ENCODE measurements around the gene UGT3A1.
A peak's percentile ranks its signal among the peaks of the same experiment; 100 is the strongest.

UGT3A1 gene

DNA sequence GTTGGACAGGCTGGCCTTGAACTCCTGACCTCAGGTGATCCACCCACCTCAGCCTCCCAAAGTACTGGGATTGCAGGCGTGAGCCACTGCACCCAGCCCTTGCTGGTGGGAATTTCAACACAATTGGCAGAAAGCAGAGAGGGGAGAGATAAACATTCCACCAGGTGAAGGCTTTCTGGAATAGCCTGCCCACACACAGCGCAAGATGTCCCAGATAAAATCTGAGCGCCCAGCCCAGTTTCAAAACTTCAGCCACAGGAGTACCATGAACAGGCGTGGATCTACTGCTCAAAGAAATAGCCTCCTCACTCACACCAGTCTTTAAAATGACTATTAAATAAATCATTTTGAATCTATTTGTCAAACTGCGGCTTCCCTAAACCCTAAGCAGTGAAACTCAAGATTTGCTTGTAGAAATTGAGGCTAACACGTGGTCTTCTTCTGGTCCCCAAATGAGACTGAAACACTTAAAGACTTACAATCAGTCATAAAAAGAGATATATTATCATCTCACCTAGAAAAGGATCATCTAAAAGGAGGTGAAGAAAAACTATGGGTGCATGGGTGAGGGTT lies 87.5 kb downstream of the UGT3A1 start:
- no peak for DNase-seq

DNA sequence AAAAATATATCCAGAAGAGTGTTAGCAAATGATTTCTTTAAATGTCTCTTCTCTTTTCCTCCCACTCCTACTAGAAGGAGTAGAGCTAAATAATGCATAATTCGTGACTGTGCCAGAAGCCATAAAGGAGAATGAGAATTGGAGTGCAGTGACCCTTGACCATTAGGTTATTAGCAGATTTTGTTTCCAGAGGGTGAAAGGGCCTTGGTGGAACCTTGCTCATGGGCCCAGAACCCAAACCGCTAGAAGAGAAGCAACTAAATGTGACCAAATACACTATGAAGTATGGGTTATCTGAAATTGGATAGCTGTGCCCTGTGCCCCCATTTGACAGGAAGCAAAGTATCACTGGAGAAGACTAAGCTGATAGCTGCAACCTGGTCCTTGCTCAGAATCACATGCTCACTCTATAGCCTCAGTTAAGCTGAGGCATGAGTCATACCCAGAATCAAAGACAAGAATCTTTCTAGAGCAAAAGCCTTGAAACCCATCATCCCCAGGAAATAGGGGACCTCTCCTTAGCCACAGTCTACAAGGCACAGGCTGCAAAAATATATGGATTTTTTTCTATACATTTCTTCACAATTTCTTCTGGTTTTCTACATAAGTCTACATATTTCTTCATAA lies 89.0 kb downstream of the UGT3A1 start:
- peak; percentile 46 for DNase-seq
